Ovary (tissue), 9 donors: ENCODE data around the gene EEF2. TPM values are rescaled to one million over a fixed set of nuclear protein-coding genes. Genes with fewer than 3 reads are reported as not detected.
"Not testable (repeated sequence)": the region's sequence is repeated elsewhere in the genome, so short reads cannot be mapped to it uniquely, and the experiment has no call there.

Experiments
- DNase-seq, 5 donors: peaks; one replicate each; pipeline ENCODE4 v3.0.0-alpha.2; 2019 to 2020
- H3K27ac ChIP-seq, 2 donors: fragments of 200-600 bp; one replicate each; pipeline versions ENCODE4 v1.5.1 to v1.8.0; 2019 to 2022
- H3K27me3 ChIP-seq: fragments of 200-600 bp; one replicate; pipeline ENCODE4 v1.8.0; 2022
- H3K36me3 ChIP-seq: fragments of 200-600 bp; sonication (generic); one replicate; pipeline ENCODE4 v1.5.1; 2019
- H3K4me1 ChIP-seq: one replicate; pipeline ENCODE4 v1.8.1; 2013; ENCODE audit warnings: mild to moderate bottlenecking, moderate library complexity; ENCODE audit not compliant: insufficient read depth
- H3K4me3 ChIP-seq: fragments of 200-600 bp; sonication (generic); one replicate; pipeline ENCODE4 v1.5.1; 2017
- H3K9me3 ChIP-seq, 2 donors: fragments of 200-600 bp in 1 of 2; sonication (generic) in 1 of 2; one replicate each; pipeline versions ENCODE4 v1.5.1 to v1.8.1; 2013 to 2019; ENCODE audit warnings: mild to moderate bottlenecking in 1 of 2, moderate library complexity in 1 of 2
- CTCF ChIP-seq, 3 donors: fragments of 450-650 bp in 2 of 3; fragments of 200-600 bp in 1 of 3; IDR thresholded peaks; one replicate each; pipeline versions ENCODE4 v1.5.1 to v1.8.0; 2016 to 2022; ENCODE audit warnings: antibody characterized with exemption in 3 of 3, mild to moderate bottlenecking in 1 of 3
- EP300 ChIP-seq: sonication (generic); formaldehyde crosslinking; IDR thresholded peaks from one replicate; pipeline ENCODE4 v1.6.1; 2017; ENCODE audit warnings: antibody characterized with exemption
- POLR2A ChIP-seq: fragments of 450-650 bp; IDR thresholded peaks from one replicate; pipeline ENCODE4 v1.6.1; 2017; ENCODE audit warnings: antibody characterized with exemption, mild to moderate bottlenecking, moderate library complexity
- WGBS, 3 donors: extraction: QIAGEN DNeasy Blood & Tissue Kit in 1 of 3; methylation state at CpG; one replicate each; pipeline versions ENCODE4 v1.1.5 to v1.1.7; 2013 to 2017; 5-methylcytosine and 5-hydroxymethylcytosine counted together
- intact Hi-C, 4 donors: fragments of 100-400 bp; cut with DNase I; formaldehyde crosslinking; loops; one replicate each; pipeline versions ENCODE4 v1.11.0 to v1.15.1; 2022 to 2023
- polyA plus RNA-seq, 2 donors: library from polyadenylated mRNA; stranded (reverse); fragments of 200-250 nt in 1 of 2; fragments of 350-450 nt in 1 of 2; fragmentation: Illumina TruSeq in 1 of 2; extraction: RNeasy Lipid Tissue Mini Kit (QIAGEN cat#74804) in 1 of 2; gene quantifications; one replicate each; pipeline ENCODE4 v1.2.3, GENCODE V29; 2013 to 2014
- total RNA-seq, 7 donors: library from RNA; depleted of rRNA in 2 of 7; stranded (reverse); fragments of >200 nt in 2 of 7; fragmentation: NEBNext Ultra II Directional in 3 of 7; extraction: Animal tissue kit (Norgen Biotek cat#: 25700) in 3 of 7; gene quantifications; one replicate each; pipeline versions ENCODE4 v1.1.0 to v1.2.4, GENCODE V29; 2016 to 2023
- donor health status: DM: no; HTN: no; CAD: no; lungs with moderate emphysema.
- donor health status: DM: no; HTN: no; CAD: no.
- donor health status: Bipolar disorder and iron deficiency.
- donor health status: DM: yes; HTN: yes; CAD: no.
- donor health status: DM: no; HTN: no; CAD: no.
- donor health status: DM: yes; HTN: yes; CAD: no.

EEF2 gene
- total and polyA plus RNA-seq, 9 donors: 1,491 to 4,634 (median 3,960) TPM

- intact Hi-C loops: no loop called here
- no peak for TF ChIP-seq POLR2A
- TF ChIP-seq EP300: peak; percentile 21
- TF ChIP-seq CTCF (IDR thresholded peaks at IDR 0.05): no peak
- H3K36me3 ChIP-seq: no peaks in the 10 kb centered on the region
- no peak overlapping the region for H3K4me3 ChIP-seq
- H3K27me3 ChIP-seq: no peaks in the 10 kb centered on the region
- peaks cover 11% of the 10 kb centered on the region for H3K4me1 ChIP-seq
- DNase-seq: peak; percentile 85 to 91 (median 88)
- peak overlapping the region; percentile 14 to 78 for H3K27ac ChIP-seq
- 3 to 9% (median 6%) methylated on average over 9 of the region's 9 CpGs for WGBS, 3 donors
- H3K9me3 ChIP-seq: no peaks in the 10 kb centered on the region
Observed at GRCh38 chr19:3968556-3969434, 16.5 kb downstream of the EEF2 start.

DNA sequence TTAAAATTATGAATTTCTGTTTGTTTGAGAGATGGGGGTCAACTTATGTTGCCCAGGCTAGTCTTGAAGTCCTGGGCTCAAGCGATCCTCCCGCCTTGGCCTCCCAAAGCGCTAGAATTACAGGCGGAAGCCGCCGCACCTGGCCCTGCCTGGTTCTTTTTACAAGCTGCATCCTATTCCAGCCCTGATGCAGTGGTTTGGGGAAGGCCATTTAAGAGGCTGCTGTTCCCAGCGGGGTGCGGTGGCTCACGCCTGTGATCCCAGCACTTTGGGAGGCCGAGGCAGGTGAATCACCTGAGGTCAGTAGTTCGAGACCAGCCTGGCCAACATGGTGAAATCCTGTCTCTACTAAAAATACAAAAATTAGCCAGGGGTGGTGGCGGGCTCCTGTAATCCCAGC is 17.3 kb downstream of the EEF2 start:
- H3K27me3 ChIP-seq, H3K9me3 ChIP-seq, intact Hi-C loops, H3K36me3 ChIP-seq, H3K4me3 ChIP-seq: not testable (repeated sequence)
- peak in 4 of 5 donors; percentile 24 to 47 (median 37) for DNase-seq
- peaks cover 11% of the 10 kb centered on the region for H3K4me1 ChIP-seq
- 78 to 84% (median 83%) methylated on average over 12 of the region's 12 CpGs for WGBS, 3 donors
- H3K27ac ChIP-seq: peak overlapping the region in 1 of 2 donors; percentile 78

DNA sequence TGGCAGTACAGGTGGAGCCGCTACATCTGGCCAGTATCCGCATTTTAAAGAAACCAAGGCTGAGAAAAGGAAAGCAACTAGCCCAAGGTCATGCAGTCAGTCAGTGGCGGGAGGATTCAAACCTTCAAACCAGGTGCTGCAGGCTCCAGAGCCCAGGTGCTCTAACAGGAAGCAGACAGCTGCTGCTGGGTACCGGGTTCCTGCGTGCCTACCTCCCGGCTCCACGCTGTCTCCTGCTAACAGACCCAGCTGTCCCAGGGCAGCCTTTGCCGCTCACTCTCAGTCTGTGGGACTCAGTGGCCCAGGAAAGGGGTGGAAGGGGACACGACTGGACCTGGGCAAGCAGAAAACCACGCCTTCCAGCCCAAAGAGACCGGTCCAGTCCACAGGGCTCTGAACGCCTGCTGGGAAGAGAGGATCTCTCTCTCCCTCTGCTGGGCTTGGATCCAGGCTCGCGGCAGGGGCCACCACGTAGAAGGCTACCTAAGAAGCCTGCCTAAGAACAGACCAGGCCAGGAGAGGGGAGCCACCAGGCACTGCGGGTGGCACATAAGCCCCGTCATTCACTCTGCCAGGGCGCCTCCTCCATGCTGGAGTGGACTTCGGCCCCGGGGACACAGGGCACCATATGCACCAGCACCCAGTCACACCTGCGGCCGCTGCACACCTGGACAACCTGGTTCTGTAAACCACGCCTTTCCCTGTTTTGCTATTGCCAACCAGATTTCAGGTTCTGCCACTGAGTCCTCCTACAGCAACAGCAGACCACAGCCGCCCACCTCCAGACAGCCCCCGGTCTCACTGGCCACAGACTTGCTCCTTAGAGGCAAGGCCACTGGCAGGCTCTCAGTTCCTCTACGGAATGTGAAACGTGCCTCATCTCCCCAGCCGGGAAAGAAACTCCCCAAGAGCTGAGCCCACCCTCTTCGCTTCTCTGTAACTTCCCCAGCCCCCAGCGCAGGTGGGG is 18.9 kb downstream of the EEF2 start:
- 67 to 72% (median 69%) methylated on average over 27 to 30 of the region's 30 CpGs for WGBS, 3 donors
- no peak overlapping the region for H3K4me3 ChIP-seq
- H3K4me1 ChIP-seq: peaks cover 11% of the 10 kb centered on the region
- peak in 3 of 5 donors; percentile 26 to 44 (median 31) for DNase-seq
- intact Hi-C loops: no loop called here
- H3K27me3 ChIP-seq: no peaks in the 10 kb centered on the region
- TF ChIP-seq POLR2A: no peak
- TF ChIP-seq EP300: no peak
- TF ChIP-seq CTCF (IDR thresholded peaks at IDR 0.05): no peak
- no peaks in the 10 kb centered on the region for H3K36me3 ChIP-seq
- no peaks in the 10 kb centered on the region for H3K9me3 ChIP-seq
- H3K27ac ChIP-seq: no peak overlapping the region

DNA sequence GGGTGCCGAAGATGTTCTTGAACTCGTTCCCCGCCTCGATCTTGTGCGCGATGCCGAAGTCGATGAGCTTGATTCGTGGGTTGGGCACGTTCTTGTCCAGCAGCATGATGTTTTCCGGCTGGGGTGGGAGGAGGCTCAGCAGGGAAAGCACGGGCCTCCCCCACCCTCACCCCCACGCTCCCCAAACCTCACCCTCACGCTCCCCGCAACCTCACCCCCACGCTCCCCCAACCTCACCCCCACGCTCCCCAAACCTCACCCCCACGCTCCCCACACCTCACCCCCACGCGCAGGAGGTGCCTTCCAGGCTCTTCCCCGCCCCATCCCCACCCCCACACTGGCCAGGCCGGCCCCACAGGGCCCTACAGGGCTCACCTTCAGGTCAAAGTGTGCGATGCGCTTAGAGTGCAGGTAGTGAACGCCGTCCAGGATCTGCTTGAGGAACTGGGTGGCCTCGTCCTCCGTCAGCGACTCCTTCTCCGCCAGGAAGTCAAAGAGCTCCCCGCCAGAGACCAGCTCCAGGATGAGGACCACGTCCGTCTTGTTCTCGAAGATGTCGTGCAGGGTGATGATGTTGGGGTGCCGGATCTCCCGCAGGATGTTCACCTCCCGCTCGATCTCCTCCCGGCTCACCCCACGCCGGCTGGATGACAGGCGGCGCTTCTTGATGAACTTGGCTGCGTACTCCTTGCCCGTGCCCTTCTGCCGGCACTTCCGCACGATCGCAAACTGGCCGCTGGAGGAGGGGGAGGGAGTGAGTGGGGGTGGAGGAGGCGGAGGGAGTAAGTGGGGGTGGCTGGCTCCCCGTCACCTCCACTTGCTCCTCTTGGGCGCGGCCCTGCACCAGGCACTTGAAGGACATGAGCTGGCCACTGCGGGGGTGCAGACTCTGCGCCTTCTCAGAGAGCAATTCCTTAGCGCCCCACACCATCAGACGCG is 20.7 kb downstream of the EEF2 start:
- no peak overlapping the region for H3K27ac ChIP-seq
- intact Hi-C loops: no loop called here
- H3K27me3 ChIP-seq: no peaks in the 10 kb centered on the region
- H3K36me3 ChIP-seq: no peaks in the 10 kb centered on the region
- no peaks in the 10 kb centered on the region for H3K9me3 ChIP-seq
- 71 to 76% (median 75%) methylated on average over 60 of the region's 60 CpGs for WGBS, 3 donors
- peak in 3 of 5 donors; percentile 28 to 44 (median 34) for DNase-seq
- no peak for TF ChIP-seq POLR2A
- no peak for TF ChIP-seq CTCF (IDR thresholded peaks at IDR 0.05)
- no peak for TF ChIP-seq EP300
- peaks cover 11% of the 10 kb centered on the region for H3K4me1 ChIP-seq
- no peak overlapping the region for H3K4me3 ChIP-seq
